HEK293 (cell line): ENCODE data around the gene IFI27L1.
A peak's percentile ranks its signal among the peaks of the same experiment; 100 is the strongest.

Experiments
- EGR2 ChIP-seq: fragments of 450-650 bp; formaldehyde crosslinking; IDR thresholded peaks from 2 replicates; pipeline ENCODE4 v1.5.1; 2016; ENCODE audit warnings: low read depth, missing biosample characterization, missing genetic modification characterization
- GLIS1 ChIP-seq: fragments of 450-650 bp; formaldehyde crosslinking; IDR thresholded peaks from 2 replicates; pipeline ENCODE4 v1.5.1; 2016; ENCODE audit warnings: missing biosample characterization, missing genetic modification characterization
- GLIS2 ChIP-seq: fragments of 450-650 bp; formaldehyde crosslinking; IDR thresholded peaks from 2 replicates; pipeline ENCODE4 v1.5.1; 2016; ENCODE audit warnings: missing biosample characterization, missing genetic modification characterization
- KLF1 ChIP-seq: fragments of 450-650 bp; formaldehyde crosslinking; IDR thresholded peaks from 2 replicates; pipeline ENCODE4 v1.5.1; 2016; ENCODE audit warnings: missing biosample characterization, missing genetic modification characterization
- KLF9 ChIP-seq: fragments of 450-650 bp; formaldehyde crosslinking; IDR thresholded peaks from 2 replicates; pipeline ENCODE4 v1.5.1; 2016; ENCODE audit warnings: missing biosample characterization, missing genetic modification characterization, low read depth
- OSR2 ChIP-seq: fragments of 450-650 bp; formaldehyde crosslinking; IDR thresholded peaks from 2 replicates; pipeline ENCODE4 v1.5.1; 2016; ENCODE audit warnings: missing biosample characterization, missing genetic modification characterization
- PATZ1 ChIP-seq: fragments of 450-650 bp; formaldehyde crosslinking; IDR thresholded peaks from 2 replicates; pipeline ENCODE4 v1.5.1; 2016; ENCODE audit warnings: missing biosample characterization, missing genetic modification characterization
- PRDM1 ChIP-seq: fragments of 450-650 bp; formaldehyde crosslinking; IDR thresholded peaks from 2 replicates; pipeline ENCODE4; 2016; ENCODE audit warnings: missing biosample characterization, missing genetic modification characterization
- PRDM6 ChIP-seq: fragments of 450-650 bp; formaldehyde crosslinking; IDR thresholded peaks from 2 replicates; pipeline ENCODE4 v1.5.1; 2017; ENCODE audit warnings: missing biosample characterization, missing genetic modification characterization
- WT1 ChIP-seq: fragments of 450-650 bp; formaldehyde crosslinking; IDR thresholded peaks from 2 replicates; pipeline ENCODE4 v1.5.1; 2016; ENCODE audit warnings: missing biosample characterization, missing genetic modification characterization
- YY1 ChIP-seq: fragments of 450-650 bp; formaldehyde crosslinking; IDR thresholded peaks from 2 replicates; pipeline ENCODE4 v1.5.1; 2018; ENCODE audit warnings: missing biosample characterization, missing genetic modification characterization
- ZBTB20 ChIP-seq: fragments of 450-650 bp; formaldehyde crosslinking; IDR thresholded peaks from 2 replicates; pipeline ENCODE4 v1.5.1; 2016; ENCODE audit warnings: missing biosample characterization, missing genetic modification characterization
- ZBTB21 ChIP-seq: fragments of 450-650 bp; formaldehyde crosslinking; IDR thresholded peaks from 2 replicates; pipeline ENCODE4 v1.5.1; 2017; ENCODE audit warnings: missing biosample characterization, missing genetic modification characterization
- ZBTB8A ChIP-seq: fragments of 450-650 bp; formaldehyde crosslinking; IDR thresholded peaks from 2 replicates; pipeline ENCODE4 v1.5.1; 2016; ENCODE audit warnings: missing biosample characterization, missing genetic modification characterization
- ZEB2 ChIP-seq: fragments of 450-650 bp; formaldehyde crosslinking; IDR thresholded peaks from 2 replicates; pipeline ENCODE4 v1.5.1; 2016; ENCODE audit warnings: missing biosample characterization, missing genetic modification characterization
- ZFHX2 ChIP-seq: fragments of 450-650 bp; formaldehyde crosslinking; conservative IDR thresholded peaks from 2 replicates; pipeline ENCODE4 v1.5.1; 2016; ENCODE audit warnings: missing biosample characterization, missing genetic modification characterization
- ZNF140 ChIP-seq: fragments of 450-650 bp; formaldehyde crosslinking; IDR thresholded peaks from 2 replicates; pipeline ENCODE4 v1.5.1; 2016; ENCODE audit warnings: missing biosample characterization, missing genetic modification characterization
- ZNF169 ChIP-seq: fragments of 450-650 bp; formaldehyde crosslinking; IDR thresholded peaks from 2 replicates; pipeline ENCODE4 v1.5.1; 2016; ENCODE audit warnings: missing biosample characterization, missing genetic modification characterization
- ZNF18 ChIP-seq: fragments of 450-650 bp; formaldehyde crosslinking; IDR thresholded peaks from 2 replicates; pipeline ENCODE4 v1.5.1; 2016; ENCODE audit warnings: missing biosample characterization, missing genetic modification characterization
- ZNF19 ChIP-seq: fragments of 450-650 bp; formaldehyde crosslinking; IDR thresholded peaks from 2 replicates; pipeline ENCODE4; 2016; ENCODE audit warnings: missing biosample characterization, missing genetic modification characterization, low read depth
- ZNF214 ChIP-seq: fragments of 450-650 bp; formaldehyde crosslinking; IDR thresholded peaks from 2 replicates; pipeline ENCODE4 v1.5.1; 2017; ENCODE audit warnings: missing biosample characterization, mild to moderate bottlenecking, missing genetic modification characterization, borderline replicate concordance
- ZNF341 ChIP-seq: fragments of 450-650 bp; formaldehyde crosslinking; IDR thresholded peaks from 2 replicates; pipeline ENCODE4; 2016; ENCODE audit warnings: low read depth, missing biosample characterization, missing genetic modification characterization
- ZNF366 ChIP-seq: fragments of 450-650 bp; formaldehyde crosslinking; conservative IDR thresholded peaks from 2 replicates; pipeline ENCODE4 v1.5.1; 2016; ENCODE audit warnings: missing biosample characterization, missing genetic modification characterization
- ZNF398 ChIP-seq: fragments of 450-650 bp; formaldehyde crosslinking; IDR thresholded peaks from 2 replicates; pipeline ENCODE4 v1.5.1; 2017; ENCODE audit warnings: missing biosample characterization, missing genetic modification characterization
- ZNF558 ChIP-seq: fragments of 450-650 bp; formaldehyde crosslinking; IDR thresholded peaks from 2 replicates; pipeline ENCODE4 v1.5.1; 2016; ENCODE audit warnings: missing biosample characterization, missing genetic modification characterization
- ZNF571 ChIP-seq: fragments of 450-650 bp; formaldehyde crosslinking; IDR thresholded peaks from 2 replicates; pipeline ENCODE4 v1.5.0; 2017; ENCODE audit warnings: missing biosample characterization, missing genetic modification characterization
- ZNF596 ChIP-seq: fragments of 450-650 bp; IDR thresholded peaks from 2 replicates; pipeline ENCODE4 v1.5.0; 2018; ENCODE audit warnings: missing biosample characterization, mild to moderate bottlenecking, missing genetic modification characterization, moderate library complexity
- ZNF610 ChIP-seq: fragments of 450-650 bp; formaldehyde crosslinking; IDR thresholded peaks from 2 replicates; pipeline ENCODE4 v1.5.1; 2016; ENCODE audit warnings: missing biosample characterization, missing genetic modification characterization, borderline replicate concordance
- ZNF623 ChIP-seq: fragments of 450-650 bp; formaldehyde crosslinking; IDR thresholded peaks from 2 replicates; pipeline ENCODE4 v1.5.1; 2016; ENCODE audit warnings: missing biosample characterization, missing genetic modification characterization
- ZNF707 ChIP-seq: fragments of 450-650 bp; formaldehyde crosslinking; IDR thresholded peaks from 2 replicates; pipeline ENCODE4 v1.5.1; 2016; ENCODE audit warnings: missing biosample characterization, missing genetic modification characterization
- ZNF747 ChIP-seq: fragments of 450-650 bp; formaldehyde crosslinking; IDR thresholded peaks from 2 replicates; pipeline ENCODE4 v1.5.1; 2016; ENCODE audit warnings: missing biosample characterization, missing genetic modification characterization
- ZNF768 ChIP-seq: fragments of 450-650 bp; formaldehyde crosslinking; IDR thresholded peaks from 2 replicates; pipeline ENCODE4 v1.5.1; 2018; ENCODE audit warnings: missing biosample characterization, mild to moderate bottlenecking, missing genetic modification characterization
- ZNF791 ChIP-seq: fragments of 450-650 bp; formaldehyde crosslinking; IDR thresholded peaks from 2 replicates; pipeline ENCODE4 v1.5.1; 2016; ENCODE audit warnings: missing biosample characterization, missing genetic modification characterization

The IFI27L1 gene

GRCh38 chr14:94129111-94129757, 48.1 kb downstream of the IFI27L1 start, which contains the start of gene IFI27L2 (continued):
- peak; percentile 79 for TF ChIP-seq ZNF366 (tag by site-specific recombination)
- no peak for TF ChIP-seq ZNF791 (tag by site-specific recombination)
- no peak for TF ChIP-seq KLF1
- TF ChIP-seq ZBTB8A = 0 out of 2 replicates have a peak, but pooled peaks have one; percentile 29
- TF ChIP-seq PRDM6 = no peak
- TF ChIP-seq ZBTB21 (tag by site-specific recombination) = peak; percentile 50
- no peak for TF ChIP-seq ZNF558 (tag by site-specific recombination)
- no peak for TF ChIP-seq OSR2 (tag by site-specific recombination)
- peak; percentile 53; the same call in 1 of the 2 replicates for TF ChIP-seq ZNF610
- TF ChIP-seq KLF9 (tag by site-specific recombination) = peak; percentile 79
- no peak for TF ChIP-seq ZEB2 (tag by site-specific recombination)
- peak; percentile 79 for TF ChIP-seq GLIS2
- peak; percentile 97 for TF ChIP-seq PRDM1 (tag by site-specific recombination)
- no peak for TF ChIP-seq ZNF571 (tag by site-specific recombination)
- no peak for TF ChIP-seq ZNF140 (tag by site-specific recombination)
- no peak for TF ChIP-seq ZNF214 (tag by site-specific recombination)
- TF ChIP-seq PATZ1 = peak; percentile 82
- TF ChIP-seq ZNF19 (tag by site-specific recombination) = no peak
- TF ChIP-seq ZNF169 (tag by site-specific recombination) = no peak; the same call in 1 of the 2 replicates
- peak; percentile 13; the same call in 1 of the 2 replicates for TF ChIP-seq GLIS1
- TF ChIP-seq ZNF623 = no peak
- peak; percentile 53 for TF ChIP-seq ZBTB20 (tag by site-specific recombination)
- TF ChIP-seq ZNF18 = no peak
- peak; percentile 99 for TF ChIP-seq ZNF341 (tag by site-specific recombination)
- no peak for TF ChIP-seq EGR2
- peak; percentile 96 for TF ChIP-seq WT1 (tag by site-specific recombination)
- TF ChIP-seq ZNF768 (tag by site-specific recombination) = no peak
- no peak for TF ChIP-seq YY1 (tag by site-specific recombination)
- TF ChIP-seq ZNF747 (tag by site-specific recombination) = no peak
- 0 out of 2 replicates have a peak, but pooled peaks have one; percentile 11 for TF ChIP-seq ZFHX2 (tag by site-specific recombination)
- TF ChIP-seq ZNF398 (tag by site-specific recombination) = peak; percentile 99
- TF ChIP-seq ZNF596 (tag by site-specific recombination) = no peak
- no peak for TF ChIP-seq ZNF707 (tag by site-specific recombination)
